ENCODE results near the gene AGAP3.

Gene AGAP3

GRCh38 chr7:151048911-151049463 lies 37.3 kb upstream of the AGAP3 start:
- no peak overlapping the region for H3K4me3 ChIP-seq (ENCODE audit: low read depth, low read length)
- DNase-seq (ENCODE audit: low read depth): no peak
- TF ChIP-seq POLR2A (IDR thresholded peaks at IDR 0.05; ENCODE audit: extremely low read depth, insufficient read length): no peak
- TF ChIP-seq, protein P1, sequence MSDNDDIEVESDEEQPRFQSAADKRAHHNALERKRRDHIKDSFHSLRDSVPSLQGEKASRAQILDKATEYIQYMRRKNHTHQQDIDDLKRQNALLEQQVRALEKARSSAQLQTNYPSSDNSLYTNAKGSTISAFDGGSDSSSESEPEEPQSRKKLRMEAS (IDR thresholded peaks at IDR 0.05; ENCODE audit: low read depth, low read length): no peak
- TF ChIP-seq MYC (IDR thresholded peaks at IDR 0.05; ENCODE audit: low read depth, low read length): no peak
- TF ChIP-seq, protein P2, sequence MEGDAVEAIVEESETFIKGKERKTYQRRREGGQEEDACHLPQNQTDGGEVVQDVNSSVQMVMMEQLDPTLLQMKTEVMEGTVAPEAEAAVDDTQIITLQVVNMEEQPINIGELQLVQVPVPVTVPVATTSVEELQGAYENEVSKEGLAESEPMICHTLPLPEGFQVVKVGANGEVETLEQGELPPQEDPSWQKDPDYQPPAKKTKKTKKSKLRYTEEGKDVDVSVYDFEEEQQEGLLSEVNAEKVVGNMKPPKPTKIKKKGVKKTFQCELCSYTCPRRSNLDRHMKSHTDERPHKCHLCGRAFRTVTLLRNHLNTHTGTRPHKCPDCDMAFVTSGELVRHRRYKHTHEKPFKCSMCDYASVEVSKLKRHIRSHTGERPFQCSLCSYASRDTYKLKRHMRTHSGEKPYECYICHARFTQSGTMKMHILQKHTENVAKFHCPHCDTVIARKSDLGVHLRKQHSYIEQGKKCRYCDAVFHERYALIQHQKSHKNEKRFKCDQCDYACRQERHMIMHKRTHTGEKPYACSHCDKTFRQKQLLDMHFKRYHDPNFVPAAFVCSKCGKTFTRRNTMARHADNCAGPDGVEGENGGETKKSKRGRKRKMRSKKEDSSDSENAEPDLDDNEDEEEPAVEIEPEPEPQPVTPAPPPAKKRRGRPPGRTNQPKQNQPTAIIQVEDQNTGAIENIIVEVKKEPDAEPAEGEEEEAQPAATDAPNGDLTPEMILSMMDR (IDR thresholded peaks at IDR 0.05; ENCODE audit: low read depth, low read length): no peak

GRCh38 chr7:151051108-151051507 lies 35.2 kb upstream of the AGAP3 start:
- TF ChIP-seq POLR2A (IDR thresholded peaks at IDR 0.05; ENCODE audit: extremely low read depth, insufficient read length) (no peak), MYC (IDR thresholded peaks at IDR 0.05; ENCODE audit: low read depth, low read length) (peak; percentile 90)
- TF ChIP-seq, protein P1 (IDR thresholded peaks at IDR 0.05; ENCODE audit: low read depth, low read length): peak; percentile 93
- TF ChIP-seq, protein P2 (IDR thresholded peaks at IDR 0.05; ENCODE audit: low read depth, low read length): no peak
- DNase-seq (ENCODE audit: low read depth): peak; percentile 90

GRCh38 chr7:151053096-151053495 lies 33.2 kb upstream of the AGAP3 start:
- no peak overlapping the region for H3K4me3 ChIP-seq (ENCODE audit: low read depth, low read length)
- peak; percentile 80 for DNase-seq (ENCODE audit: low read depth)
- TF ChIP-seq, protein P1 (IDR thresholded peaks at IDR 0.05; ENCODE audit: low read depth, low read length): no peak
- TF ChIP-seq, protein P2 (IDR thresholded peaks at IDR 0.05; ENCODE audit: low read depth, low read length): no peak
- TF ChIP-seq MYC (IDR thresholded peaks at IDR 0.05; ENCODE audit: low read depth, low read length): no peak
- TF ChIP-seq POLR2A (IDR thresholded peaks at IDR 0.05; ENCODE audit: extremely low read depth, insufficient read length): no peak

More at GRCh38 chr7:151051108-151051507, 35.2 kb upstream of the AGAP3 start:
- H3K4me3 ChIP-seq (ENCODE audit: low read depth, low read length): no peak overlapping the region

- H3K4me3 ChIP-seq (ENCODE audit: low read depth, low read length): no peak overlapping the region
- DNase-seq (ENCODE audit: low read depth): no peak
- TF ChIP-seq, protein P2 (IDR thresholded peaks at IDR 0.05; ENCODE audit: low read depth, low read length): no peak
- TF ChIP-seq MYC (IDR thresholded peaks at IDR 0.05; ENCODE audit: low read depth, low read length): no peak
- TF ChIP-seq, protein P1 (IDR thresholded peaks at IDR 0.05; ENCODE audit: low read depth, low read length): no peak
- TF ChIP-seq POLR2A (IDR thresholded peaks at IDR 0.05; ENCODE audit: extremely low read depth, insufficient read length): no peak
Measured at GRCh38 chr7:151053751-151054150, 32.5 kb upstream of the AGAP3 start.

- H3K4me3 ChIP-seq (ENCODE audit: low read depth, low read length): no peak overlapping the region
- TF ChIP-seq POLR2A (IDR thresholded peaks at IDR 0.05; ENCODE audit: extremely low read depth, insufficient read length) (no peak), MYC (IDR thresholded peaks at IDR 0.05; ENCODE audit: low read depth, low read length) (no peak)
- TF ChIP-seq, protein P2 (IDR thresholded peaks at IDR 0.05; ENCODE audit: low read depth, low read length): no peak
- TF ChIP-seq, protein P1 (IDR thresholded peaks at IDR 0.05; ENCODE audit: low read depth, low read length): no peak
- DNase-seq (ENCODE audit: low read depth): no peak
Measured at GRCh38 chr7:151056283-151056665, 30.0 kb upstream of the AGAP3 start.
